GM23338 (cell line): ENCODE measurements around the gene ULK3. TPM values are rescaled to one million over a fixed set of nuclear protein-coding genes. Genes with fewer than 3 reads are reported as not detected.

Experiments used
- ATAC-seq: fragments of 200-7000 bp; cut with Tn5 transposase; 3 replicates; pipeline ENCODE4 v1.9.1; 2020
- DNase-seq: peaks from one replicate; pipeline ENCODE4 v3.0.0-alpha.2; 2015; ENCODE audit warnings: low spot score
- H2AFZ ChIP-seq: fragments of 200-600 bp; sonication (generic); 2 replicates; pipeline ENCODE4 v1.8.0; 2016; ENCODE audit warnings: antibody characterized with exemption, mild to moderate bottlenecking, moderate library complexity
- H3F3A ChIP-seq: fragments of 200-600 bp; sonication (generic); replicated peaks from 2 replicates; pipeline ENCODE4 v1.8.0; 2017; ENCODE audit warnings: antibody characterized with exemption, mixed run types, low read depth
- H3K27ac ChIP-seq: fragments of 200-600 bp; sonication (generic); 2 replicates; pipeline ENCODE4 v1.6.1; 2016; ENCODE audit warnings: low read depth
- H3K27me3 ChIP-seq: fragments of 200-600 bp; sonication (generic); 2 replicates; pipeline ENCODE4 v1.8.0; 2016; ENCODE audit warnings: mild to moderate bottlenecking, mixed run types, moderate library complexity; ENCODE audit not compliant: insufficient read depth
- H3K36me3 ChIP-seq: fragments of 200-600 bp; sonication (generic); 2 replicates; pipeline ENCODE4 v1.8.0; 2016; ENCODE audit warnings: mild to moderate bottlenecking; ENCODE audit not compliant: insufficient read depth
- H3K4me1 ChIP-seq: fragments of 200-600 bp; sonication (generic); 2 replicates; pipeline ENCODE4 v1.8.0; 2016; ENCODE audit warnings: mild to moderate bottlenecking, moderate library complexity; ENCODE audit not compliant: insufficient read depth
- H3K4me2 ChIP-seq: fragments of 200-600 bp; sonication (generic); 2 replicates; pipeline ENCODE4 v1.7.1; 2017; ENCODE audit warnings: mixed run types
- H3K4me3 ChIP-seq: fragments of 200-600 bp; sonication (generic); 2 replicates; pipeline ENCODE4 v1.6.1; 2016; ENCODE audit warnings: mixed run types
- H3K79me2 ChIP-seq: fragments of 200-600 bp; sonication (generic); replicated peaks from 2 replicates; pipeline ENCODE4 v1.8.0; 2017; ENCODE audit warnings: mild to moderate bottlenecking; ENCODE audit not compliant: insufficient read depth
- H3K9me2 ChIP-seq: fragments of 200-600 bp; sonication (generic); 2 replicates; pipeline ENCODE4 v1.8.0; 2017; ENCODE audit not compliant: insufficient read depth
- H4K20me1 ChIP-seq: fragments of 200-600 bp; sonication (generic); replicated peaks from 2 replicates; pipeline ENCODE4 v1.8.0; 2017; ENCODE audit warnings: mild to moderate bottlenecking; ENCODE audit not compliant: insufficient read depth
- H3K27ac Mint-ChIP-seq: 2 replicates; pipeline ENCODE4 v1.8.0; 2020; ENCODE audit warnings: inconsistent platforms, mild to moderate bottlenecking, moderate library complexity, mixed read lengths
- H3K27me3 Mint-ChIP-seq: 3 replicates; pipeline ENCODE4 v1.8.0; 2022; ENCODE audit warnings: low read depth, mild to moderate bottlenecking, moderate library complexity, mixed read lengths, inconsistent platforms; ENCODE audit not compliant: insufficient read depth, poor library complexity
- H3K36me3 Mint-ChIP-seq: 3 replicates; pipeline ENCODE4 v1.8.0; 2021; ENCODE audit warnings: low read depth, mild to moderate bottlenecking, inconsistent platforms, moderate library complexity, mixed read lengths
- H3K4me1 Mint-ChIP-seq: 3 replicates; pipeline ENCODE4 v1.8.0; 2020; ENCODE audit warnings: mild to moderate bottlenecking, inconsistent platforms, mixed read lengths
- H3K4me3 Mint-ChIP-seq: 3 replicates; pipeline ENCODE4 v1.8.0; 2021; ENCODE audit warnings: moderate library complexity, mild to moderate bottlenecking, inconsistent platforms, mixed read lengths
- H3K9me3 Mint-ChIP-seq: 3 replicates; pipeline ENCODE4 v1.8.0; 2020; ENCODE audit warnings: moderate library complexity, mild to moderate bottlenecking, inconsistent platforms, mixed read lengths
- CREB1 ChIP-seq: fragments of 250-450 bp; sonication (Bioruptor Pico); IDR thresholded peaks from 2 replicates; pipeline ENCODE4 v1.5.0; 2020; ENCODE audit warnings: low read depth, mild to moderate bottlenecking, moderate library complexity
- EZH2 ChIP-seq: fragments of 200-600 bp; sonication (generic); IDR thresholded peaks from one replicate; pipeline ENCODE4 v1.8.0; 2017; ENCODE audit warnings: antibody characterized with exemption, mild to moderate bottlenecking, low read depth; ENCODE audit not compliant: unreplicated experiment
- EZH2phosphoT487 ChIP-seq: fragments of 200-600 bp; sonication (generic); IDR thresholded peaks from one replicate; pipeline ENCODE4 v1.8.1; 2018; ENCODE audit warnings: antibody characterized with exemption; ENCODE audit not compliant: unreplicated experiment
- NANOG ChIP-seq: IDR thresholded peaks from 2 replicates; pipeline ENCODE4 v1.6.1; 2016; ENCODE audit warnings: antibody characterized with exemption, borderline replicate concordance
- ZNF331 ChIP-seq: fragments of 250-450 bp; sonication (Bioruptor Pico); IDR thresholded peaks from 2 replicates; pipeline ENCODE4 v1.5.0; 2020; ENCODE audit warnings: low read depth, mild to moderate bottlenecking, moderate library complexity
- polyA plus RNA-seq: library from polyadenylated mRNA; unstranded; fragments of >200 nt; fragmentation: Nextera tagmentation; extraction: Ambion mirVana; gene quantifications from 2 replicates; pipeline ENCODE4 v1.2.1, GENCODE V29; 2016
- total RNA-seq: library from RNA; depleted of rRNA; stranded (reverse); fragments of >200 nt; shearing (Covaris generic); gene quantifications from 2 replicates; pipeline ENCODE4 v1.2.3, GENCODE V29; 2014
- TF ChIP-seq, protein P1 (sequence below): IDR thresholded peaks from 2 replicates; pipeline ENCODE4 v1.6.1; 2016; ENCODE audit warnings: antibody characterized with exemption
- TF ChIP-seq, protein P2 (sequence below): fragments of 250-450 bp; sonication (Bioruptor Pico); IDR thresholded peaks from 2 replicates; pipeline ENCODE4 v1.5.0; 2020; ENCODE audit warnings: mild to moderate bottlenecking, moderate library complexity
- TF ChIP-seq, protein P3 (sequence below), 2 experiments: fragments of 200-600 bp in 1 of 2; sonication (generic) in 1 of 2; conservative IDR thresholded peaks; 2 replicates each; pipeline versions ENCODE4 v1.5.1 to v1.6.1; 2016 to 2017; ENCODE audit warnings: antibody characterized with exemption in 2 of 2, low read depth in 2 of 2, mild to moderate bottlenecking in 2 of 2, moderate library complexity in 1 of 2

The ULK3 gene
- total and polyA plus RNA-seq, 2 experiments from 2014 or later, result 20.3 to 35.4 TPM

DNA sequence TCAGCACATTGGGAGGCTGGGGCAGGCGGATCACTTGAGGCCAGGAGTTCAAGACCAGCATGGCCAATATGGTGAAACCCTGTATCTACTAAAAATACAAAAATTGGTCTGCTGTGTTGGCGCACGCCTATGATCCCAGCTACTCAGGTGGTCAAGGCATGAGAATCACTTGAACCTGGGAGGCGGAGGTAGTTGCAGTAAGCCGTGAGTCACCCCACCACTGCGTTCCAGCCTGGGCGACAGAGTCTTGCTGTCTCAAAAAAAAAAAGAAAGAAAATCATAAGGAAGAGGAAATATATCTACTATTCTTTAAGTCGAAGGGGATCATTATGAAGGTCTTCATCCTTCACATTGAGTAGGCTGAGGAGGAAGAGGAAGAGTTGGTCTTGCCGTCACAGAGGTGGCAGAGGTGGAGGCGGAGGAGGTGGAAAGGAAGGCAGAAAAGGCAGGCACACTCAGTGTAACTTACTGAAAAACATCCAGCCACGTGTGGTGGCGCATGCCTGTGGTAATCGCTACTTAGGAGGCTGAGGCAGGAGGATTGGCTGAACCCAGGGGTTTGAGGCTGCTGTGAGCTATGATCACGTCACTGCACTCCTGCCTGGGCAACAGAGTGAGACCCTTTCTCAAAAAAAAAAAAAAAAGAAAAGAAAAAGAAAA lies 46.9 kb downstream of the ULK3 start:
- no peak overlapping the region for H3K4me3 ChIP-seq
- Mint-ChIP-seq H3K4me1 (peaks cover 14% of the 10 kb centered on the region), H3K4me3 (no peak overlapping the region), H3K9me3 (no peaks in the 10 kb centered on the region), H3K27me3 (peaks cover 10% of the 10 kb centered on the region), H3K27ac (no peak overlapping the region), H3K36me3 (0 out of 3 replicates have a peak, but pooled peaks cover 2% of the 10 kb centered on the region)
- H3F3A ChIP-seq, result no peaks in the 10 kb centered on the region
- H3K36me3 ChIP-seq, result no peaks in the 10 kb centered on the region; the same call in 1 of the 2 replicates
- H3K27me3 ChIP-seq, result no peaks in the 10 kb centered on the region
- H3K27ac ChIP-seq, result no peak overlapping the region
- DNase-seq (no peak), ATAC-seq (no peak)
- H2AFZ ChIP-seq, result no peak overlapping the region
- TF ChIP-seq EZH2phosphoT487, result no peak
- TF ChIP-seq, protein P1, sequence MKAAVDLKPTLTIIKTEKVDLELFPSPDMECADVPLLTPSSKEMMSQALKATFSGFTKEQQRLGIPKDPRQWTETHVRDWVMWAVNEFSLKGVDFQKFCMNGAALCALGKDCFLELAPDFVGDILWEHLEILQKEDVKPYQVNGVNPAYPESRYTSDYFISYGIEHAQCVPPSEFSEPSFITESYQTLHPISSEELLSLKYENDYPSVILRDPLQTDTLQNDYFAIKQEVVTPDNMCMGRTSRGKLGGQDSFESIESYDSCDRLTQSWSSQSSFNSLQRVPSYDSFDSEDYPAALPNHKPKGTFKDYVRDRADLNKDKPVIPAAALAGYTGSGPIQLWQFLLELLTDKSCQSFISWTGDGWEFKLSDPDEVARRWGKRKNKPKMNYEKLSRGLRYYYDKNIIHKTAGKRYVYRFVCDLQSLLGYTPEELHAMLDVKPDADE, result no peak
- TF ChIP-seq, protein P2, sequence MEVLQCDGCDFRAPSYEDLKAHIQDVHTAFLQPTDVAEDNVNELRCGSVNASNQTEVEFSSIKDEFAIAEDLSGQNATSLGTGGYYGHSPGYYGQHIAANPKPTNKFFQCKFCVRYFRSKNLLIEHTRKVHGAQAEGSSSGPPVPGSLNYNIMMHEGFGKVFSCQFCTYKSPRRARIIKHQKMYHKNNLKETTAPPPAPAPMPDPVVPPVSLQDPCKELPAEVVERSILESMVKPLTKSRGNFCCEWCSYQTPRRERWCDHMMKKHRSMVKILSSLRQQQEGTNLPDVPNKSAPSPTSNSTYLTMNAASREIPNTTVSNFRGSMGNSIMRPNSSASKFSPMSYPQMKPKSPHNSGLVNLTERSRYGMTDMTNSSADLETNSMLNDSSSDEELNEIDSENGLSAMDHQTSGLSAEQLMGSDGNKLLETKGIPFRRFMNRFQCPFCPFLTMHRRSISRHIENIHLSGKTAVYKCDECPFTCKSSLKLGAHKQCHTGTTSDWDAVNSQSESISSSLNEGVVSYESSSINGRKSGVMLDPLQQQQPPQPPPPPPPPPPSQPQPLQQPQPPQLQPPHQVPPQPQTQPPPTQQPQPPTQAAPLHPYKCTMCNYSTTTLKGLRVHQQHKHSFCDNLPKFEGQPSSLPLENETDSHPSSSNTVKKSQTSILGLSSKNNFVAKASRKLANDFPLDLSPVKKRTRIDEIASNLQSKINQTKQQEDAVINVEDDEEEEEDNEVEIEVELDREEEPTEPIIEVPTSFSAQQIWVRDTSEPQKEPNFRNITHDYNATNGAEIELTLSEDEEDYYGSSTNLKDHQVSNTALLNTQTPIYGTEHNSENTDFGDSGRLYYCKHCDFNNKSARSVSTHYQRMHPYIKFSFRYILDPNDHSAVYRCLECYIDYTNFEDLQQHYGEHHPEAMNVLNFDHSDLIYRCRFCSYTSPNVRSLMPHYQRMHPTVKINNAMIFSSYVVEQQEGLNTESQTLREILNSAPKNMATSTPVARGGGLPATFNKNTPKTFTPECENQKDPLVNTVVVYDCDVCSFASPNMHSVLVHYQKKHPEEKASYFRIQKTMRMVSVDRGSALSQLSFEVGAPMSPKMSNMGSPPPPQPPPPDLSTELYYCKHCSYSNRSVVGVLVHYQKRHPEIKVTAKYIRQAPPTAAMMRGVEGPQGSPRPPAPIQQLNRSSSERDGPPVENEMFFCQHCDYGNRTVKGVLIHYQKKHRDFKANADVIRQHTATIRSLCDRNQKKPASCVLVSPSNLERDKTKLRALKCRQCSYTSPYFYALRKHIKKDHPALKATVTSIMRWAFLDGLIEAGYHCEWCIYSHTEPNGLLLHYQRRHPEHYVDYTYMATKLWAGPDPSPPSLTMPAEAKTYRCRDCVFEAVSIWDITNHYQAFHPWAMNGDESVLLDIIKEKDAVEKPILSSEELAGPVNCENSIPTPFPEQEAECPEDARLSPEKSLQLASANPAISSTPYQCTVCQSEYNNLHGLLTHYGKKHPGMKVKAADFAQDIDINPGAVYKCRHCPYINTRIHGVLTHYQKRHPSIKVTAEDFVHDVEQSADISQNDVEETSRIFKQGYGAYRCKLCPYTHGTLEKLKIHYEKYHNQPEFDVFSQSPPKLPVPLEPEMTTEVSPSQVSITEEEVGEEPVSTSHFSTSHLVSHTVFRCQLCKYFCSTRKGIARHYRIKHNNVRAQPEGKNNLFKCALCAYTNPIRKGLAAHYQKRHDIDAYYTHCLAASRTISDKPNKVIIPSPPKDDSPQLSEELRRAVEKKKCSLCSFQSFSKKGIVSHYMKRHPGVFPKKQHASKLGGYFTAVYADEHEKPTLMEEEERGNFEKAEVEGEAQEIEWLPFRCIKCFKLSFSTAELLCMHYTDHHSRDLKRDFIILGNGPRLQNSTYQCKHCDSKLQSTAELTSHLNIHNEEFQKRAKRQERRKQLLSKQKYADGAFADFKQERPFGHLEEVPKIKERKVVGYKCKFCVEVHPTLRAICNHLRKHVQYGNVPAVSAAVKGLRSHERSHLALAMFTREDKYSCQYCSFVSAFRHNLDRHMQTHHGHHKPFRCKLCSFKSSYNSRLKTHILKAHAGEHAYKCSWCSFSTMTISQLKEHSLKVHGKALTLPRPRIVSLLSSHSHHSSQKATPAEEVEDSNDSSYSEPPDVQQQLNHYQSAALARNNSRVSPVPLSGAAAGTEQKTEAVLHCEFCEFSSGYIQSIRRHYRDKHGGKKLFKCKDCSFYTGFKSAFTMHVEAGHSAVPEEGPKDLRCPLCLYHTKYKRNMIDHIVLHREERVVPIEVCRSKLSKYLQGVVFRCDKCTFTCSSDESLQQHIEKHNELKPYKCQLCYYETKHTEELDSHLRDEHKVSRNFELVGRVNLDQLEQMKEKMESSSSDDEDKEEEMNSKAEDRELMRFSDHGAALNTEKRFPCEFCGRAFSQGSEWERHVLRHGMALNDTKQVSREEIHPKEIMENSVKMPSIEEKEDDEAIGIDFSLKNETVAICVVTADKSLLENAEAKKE, result no peak
- no peak for TF ChIP-seq ZNF331 (CRISPR knock-in tag)
- TF ChIP-seq, protein P3, sequence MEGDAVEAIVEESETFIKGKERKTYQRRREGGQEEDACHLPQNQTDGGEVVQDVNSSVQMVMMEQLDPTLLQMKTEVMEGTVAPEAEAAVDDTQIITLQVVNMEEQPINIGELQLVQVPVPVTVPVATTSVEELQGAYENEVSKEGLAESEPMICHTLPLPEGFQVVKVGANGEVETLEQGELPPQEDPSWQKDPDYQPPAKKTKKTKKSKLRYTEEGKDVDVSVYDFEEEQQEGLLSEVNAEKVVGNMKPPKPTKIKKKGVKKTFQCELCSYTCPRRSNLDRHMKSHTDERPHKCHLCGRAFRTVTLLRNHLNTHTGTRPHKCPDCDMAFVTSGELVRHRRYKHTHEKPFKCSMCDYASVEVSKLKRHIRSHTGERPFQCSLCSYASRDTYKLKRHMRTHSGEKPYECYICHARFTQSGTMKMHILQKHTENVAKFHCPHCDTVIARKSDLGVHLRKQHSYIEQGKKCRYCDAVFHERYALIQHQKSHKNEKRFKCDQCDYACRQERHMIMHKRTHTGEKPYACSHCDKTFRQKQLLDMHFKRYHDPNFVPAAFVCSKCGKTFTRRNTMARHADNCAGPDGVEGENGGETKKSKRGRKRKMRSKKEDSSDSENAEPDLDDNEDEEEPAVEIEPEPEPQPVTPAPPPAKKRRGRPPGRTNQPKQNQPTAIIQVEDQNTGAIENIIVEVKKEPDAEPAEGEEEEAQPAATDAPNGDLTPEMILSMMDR (conservative IDR thresholded peaks at IDR 0.05; ENCODE audit: low read depth in 2 of 2), result no peak
- no peak for TF ChIP-seq NANOG
- TF ChIP-seq CREB1, result no peak
- TF ChIP-seq EZH2, result no peak
- H3K9me2 ChIP-seq, result no peaks in the 10 kb centered on the region
- H3K4me1 ChIP-seq, result peaks cover 3% of the 10 kb centered on the region; the same call in 1 of the 2 replicates
- H3K79me2 ChIP-seq, result peaks cover 6% of the 10 kb centered on the region; the same call in 1 of the 2 replicates
- peaks cover 19% of the 10 kb centered on the region for H4K20me1 ChIP-seq
- H3K4me2 ChIP-seq, result no peak overlapping the region
